ENCODE data around the gene SYNDIG1L.

DNA sequence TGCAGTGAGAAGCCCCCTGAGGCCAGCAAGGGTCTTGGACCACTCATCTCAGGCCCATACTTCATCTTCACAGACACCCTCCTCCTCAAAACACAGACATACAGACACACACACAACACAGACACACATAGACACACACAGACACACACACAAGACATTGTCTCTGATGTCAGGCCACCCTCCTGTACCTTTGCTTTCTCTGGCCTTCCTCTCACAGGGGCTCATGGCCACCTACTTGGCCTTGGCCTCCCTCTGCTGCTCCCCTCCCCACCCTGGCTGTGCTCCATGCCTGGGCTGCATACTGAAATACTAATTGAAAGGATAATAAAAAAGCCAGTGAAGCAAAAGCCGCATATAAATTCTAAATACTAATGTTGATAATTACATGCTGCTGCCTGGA is 1.6 kb upstream of the SYNDIG1L start:
- TF ChIP-seq, protein P1, sequence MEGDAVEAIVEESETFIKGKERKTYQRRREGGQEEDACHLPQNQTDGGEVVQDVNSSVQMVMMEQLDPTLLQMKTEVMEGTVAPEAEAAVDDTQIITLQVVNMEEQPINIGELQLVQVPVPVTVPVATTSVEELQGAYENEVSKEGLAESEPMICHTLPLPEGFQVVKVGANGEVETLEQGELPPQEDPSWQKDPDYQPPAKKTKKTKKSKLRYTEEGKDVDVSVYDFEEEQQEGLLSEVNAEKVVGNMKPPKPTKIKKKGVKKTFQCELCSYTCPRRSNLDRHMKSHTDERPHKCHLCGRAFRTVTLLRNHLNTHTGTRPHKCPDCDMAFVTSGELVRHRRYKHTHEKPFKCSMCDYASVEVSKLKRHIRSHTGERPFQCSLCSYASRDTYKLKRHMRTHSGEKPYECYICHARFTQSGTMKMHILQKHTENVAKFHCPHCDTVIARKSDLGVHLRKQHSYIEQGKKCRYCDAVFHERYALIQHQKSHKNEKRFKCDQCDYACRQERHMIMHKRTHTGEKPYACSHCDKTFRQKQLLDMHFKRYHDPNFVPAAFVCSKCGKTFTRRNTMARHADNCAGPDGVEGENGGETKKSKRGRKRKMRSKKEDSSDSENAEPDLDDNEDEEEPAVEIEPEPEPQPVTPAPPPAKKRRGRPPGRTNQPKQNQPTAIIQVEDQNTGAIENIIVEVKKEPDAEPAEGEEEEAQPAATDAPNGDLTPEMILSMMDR (IDR thresholded peaks at IDR 0.05; ENCODE audit: insufficient read depth, low read length): no peak
- TF ChIP-seq, protein P2, sequence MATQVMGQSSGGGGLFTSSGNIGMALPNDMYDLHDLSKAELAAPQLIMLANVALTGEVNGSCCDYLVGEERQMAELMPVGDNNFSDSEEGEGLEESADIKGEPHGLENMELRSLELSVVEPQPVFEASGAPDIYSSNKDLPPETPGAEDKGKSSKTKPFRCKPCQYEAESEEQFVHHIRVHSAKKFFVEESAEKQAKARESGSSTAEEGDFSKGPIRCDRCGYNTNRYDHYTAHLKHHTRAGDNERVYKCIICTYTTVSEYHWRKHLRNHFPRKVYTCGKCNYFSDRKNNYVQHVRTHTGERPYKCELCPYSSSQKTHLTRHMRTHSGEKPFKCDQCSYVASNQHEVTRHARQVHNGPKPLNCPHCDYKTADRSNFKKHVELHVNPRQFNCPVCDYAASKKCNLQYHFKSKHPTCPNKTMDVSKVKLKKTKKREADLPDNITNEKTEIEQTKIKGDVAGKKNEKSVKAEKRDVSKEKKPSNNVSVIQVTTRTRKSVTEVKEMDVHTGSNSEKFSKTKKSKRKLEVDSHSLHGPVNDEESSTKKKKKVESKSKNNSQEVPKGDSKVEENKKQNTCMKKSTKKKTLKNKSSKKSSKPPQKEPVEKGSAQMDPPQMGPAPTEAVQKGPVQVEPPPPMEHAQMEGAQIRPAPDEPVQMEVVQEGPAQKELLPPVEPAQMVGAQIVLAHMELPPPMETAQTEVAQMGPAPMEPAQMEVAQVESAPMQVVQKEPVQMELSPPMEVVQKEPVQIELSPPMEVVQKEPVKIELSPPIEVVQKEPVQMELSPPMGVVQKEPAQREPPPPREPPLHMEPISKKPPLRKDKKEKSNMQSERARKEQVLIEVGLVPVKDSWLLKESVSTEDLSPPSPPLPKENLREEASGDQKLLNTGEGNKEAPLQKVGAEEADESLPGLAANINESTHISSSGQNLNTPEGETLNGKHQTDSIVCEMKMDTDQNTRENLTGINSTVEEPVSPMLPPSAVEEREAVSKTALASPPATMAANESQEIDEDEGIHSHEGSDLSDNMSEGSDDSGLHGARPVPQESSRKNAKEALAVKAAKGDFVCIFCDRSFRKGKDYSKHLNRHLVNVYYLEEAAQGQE (IDR thresholded peaks at IDR 0.05; ENCODE audit: insufficient replicate concordance, low read depth): no peak
- no peak for TF ChIP-seq POLR2AphosphoS5 (IDR thresholded peaks at IDR 0.05; ENCODE audit: low read depth)
- no peak for TF ChIP-seq GABPA (IDR thresholded peaks at IDR 0.05; ENCODE audit: low read depth)

All from HL-60 (cell line).